Hepatocyte (in vitro differentiated cells): ENCODE measurements around the gene CYP3A4. TPM values are rescaled to one million over a fixed set of nuclear protein-coding genes. Genes with fewer than 3 reads are reported as not detected.

ENCODE experiments used
- DNase-seq: peaks from one replicate; pipeline ENCODE4 v3.0.0-alpha.2; 2016; ENCODE audit warnings: low spot score
- H2AFZ ChIP-seq: fragments of 200-600 bp; sonication (generic); 2 replicates; pipeline ENCODE4 v1.6.0; 2016; ENCODE audit warnings: antibody characterized with exemption, mild to moderate bottlenecking
- H3K27ac ChIP-seq: fragments of 200-600 bp; sonication (generic); 2 replicates; pipeline ENCODE4 v1.5.1; 2016; ENCODE audit warnings: mild to moderate bottlenecking
- H3K27me3 ChIP-seq: fragments of 200-600 bp; sonication (generic); 2 replicates; pipeline ENCODE4 v1.6.1; 2016
- H3K36me3 ChIP-seq: fragments of 200-600 bp; sonication (generic); replicated peaks from 2 replicates; pipeline ENCODE4 v1.5.1; 2016; ENCODE audit warnings: low read depth; ENCODE audit not compliant: insufficient read depth
- H3K4me1 ChIP-seq: fragments of 200-600 bp; sonication (generic); 2 replicates; pipeline ENCODE4 v1.5.1; 2016; ENCODE audit warnings: mild to moderate bottlenecking, moderate library complexity; ENCODE audit not compliant: insufficient read depth
- H3K4me2 ChIP-seq: fragments of 200-600 bp; sonication (generic); 2 replicates; pipeline ENCODE4 v1.6.0; 2016
- H3K4me3 ChIP-seq: fragments of 200-600 bp; sonication (generic); 2 replicates; pipeline ENCODE4 v1.5.1; 2016; ENCODE audit warnings: mild to moderate bottlenecking
- H3K79me2 ChIP-seq: fragments of 200-600 bp; sonication (generic); 2 replicates; pipeline ENCODE4 v1.6.0; 2017; ENCODE audit warnings: mild to moderate bottlenecking
- H3K9me2 ChIP-seq: fragments of 200-600 bp; sonication (generic); replicated peaks from 2 replicates; pipeline ENCODE4 v1.6.0; 2017; ENCODE audit warnings: mild to moderate bottlenecking; ENCODE audit not compliant: insufficient read depth
- H3K9me3 ChIP-seq: fragments of 200-600 bp; sonication (generic); 2 replicates; pipeline ENCODE4 v1.5.1; 2016; ENCODE audit warnings: low read depth, mild to moderate bottlenecking
- H4K20me1 ChIP-seq: fragments of 200-600 bp; sonication (generic); 2 replicates; pipeline ENCODE4 v1.6.0; 2016; ENCODE audit warnings: mild to moderate bottlenecking; ENCODE audit not compliant: insufficient read depth, poor library complexity, severe bottlenecking
- EZH2 ChIP-seq: fragments of 200-600 bp; sonication (generic); IDR thresholded peaks from 2 replicates; pipeline ENCODE4 v1.6.1; 2016; ENCODE audit warnings: antibody characterized with exemption, mild to moderate bottlenecking, borderline replicate concordance
- EZH2phosphoT487 ChIP-seq: fragments of 200-600 bp; sonication (generic); IDR thresholded peaks from one replicate; pipeline ENCODE4 v1.6.1; 2018; ENCODE audit warnings: antibody characterized with exemption, mild to moderate bottlenecking, low read depth, moderate library complexity; ENCODE audit not compliant: unreplicated experiment, severe bottlenecking
- WGBS: methylation state at CpG from one replicate; pipeline ENCODE4 v1.1.6; 2016; ENCODE audit warnings: low lambda C conversion rate; ENCODE audit errors: missing lambda C conversion rate; 5-methylcytosine and 5-hydroxymethylcytosine counted together
- polyA plus RNA-seq: library from polyadenylated mRNA; unstranded; fragments of >200 nt; fragmentation: Nextera tagmentation; extraction: Ambion mirVana; gene quantifications from 2 replicates; pipeline ENCODE4 v1.2.1, GENCODE V29; 2016
- total RNA-seq: library from RNA; depleted of rRNA; stranded (reverse); fragments of >200 nt; gene quantifications from 2 replicates; pipeline ENCODE4 v1.2.3, GENCODE V29; 2014
- TF ChIP-seq, protein P1 (sequence below): fragments of 200-600 bp; sonication (generic); IDR thresholded peaks from 2 replicates; pipeline ENCODE4 v1.5.1; 2016; ENCODE audit warnings: antibody characterized with exemption, mild to moderate bottlenecking; ENCODE audit not compliant: poor library complexity

CYP3A4 gene
- total and polyA plus RNA-seq, 2 experiments from 2014 or later = 42.2 to 43.4 TPM

DNA sequence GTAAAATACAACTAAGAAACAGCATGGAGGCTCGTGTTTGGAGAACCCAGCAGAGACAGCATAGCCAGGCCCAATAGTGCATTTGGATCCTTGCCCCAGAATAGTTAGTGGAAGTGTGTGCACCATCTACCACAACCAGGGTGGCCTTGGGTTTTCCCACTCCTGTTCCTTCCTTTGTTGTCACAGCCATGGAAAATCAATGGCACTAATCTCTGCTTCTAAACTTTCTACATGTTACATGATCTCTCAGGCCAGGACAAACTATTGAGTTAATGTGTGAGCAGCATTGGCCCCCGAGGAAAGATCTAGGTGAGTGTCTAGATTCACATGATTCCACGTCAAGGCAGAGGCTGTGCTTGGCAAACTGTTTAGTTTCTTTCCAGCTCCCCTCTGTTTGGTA lies 51.0 kb downstream of the CYP3A4 start:
- H3K79me2 ChIP-seq = no peaks in the 10 kb centered on the region
- 77% methylated on average over 3 of the region's 3 CpGs for WGBS
- H3K9me3 ChIP-seq = no peaks in the 10 kb centered on the region
- H3K4me2 ChIP-seq = peak overlapping the region; percentile 20
- peaks cover 29% of the 10 kb centered on the region for H3K4me1 ChIP-seq
- no peak overlapping the region for H3K27ac ChIP-seq
- H3K36me3 ChIP-seq = no peaks in the 10 kb centered on the region
- TF ChIP-seq, protein P1, sequence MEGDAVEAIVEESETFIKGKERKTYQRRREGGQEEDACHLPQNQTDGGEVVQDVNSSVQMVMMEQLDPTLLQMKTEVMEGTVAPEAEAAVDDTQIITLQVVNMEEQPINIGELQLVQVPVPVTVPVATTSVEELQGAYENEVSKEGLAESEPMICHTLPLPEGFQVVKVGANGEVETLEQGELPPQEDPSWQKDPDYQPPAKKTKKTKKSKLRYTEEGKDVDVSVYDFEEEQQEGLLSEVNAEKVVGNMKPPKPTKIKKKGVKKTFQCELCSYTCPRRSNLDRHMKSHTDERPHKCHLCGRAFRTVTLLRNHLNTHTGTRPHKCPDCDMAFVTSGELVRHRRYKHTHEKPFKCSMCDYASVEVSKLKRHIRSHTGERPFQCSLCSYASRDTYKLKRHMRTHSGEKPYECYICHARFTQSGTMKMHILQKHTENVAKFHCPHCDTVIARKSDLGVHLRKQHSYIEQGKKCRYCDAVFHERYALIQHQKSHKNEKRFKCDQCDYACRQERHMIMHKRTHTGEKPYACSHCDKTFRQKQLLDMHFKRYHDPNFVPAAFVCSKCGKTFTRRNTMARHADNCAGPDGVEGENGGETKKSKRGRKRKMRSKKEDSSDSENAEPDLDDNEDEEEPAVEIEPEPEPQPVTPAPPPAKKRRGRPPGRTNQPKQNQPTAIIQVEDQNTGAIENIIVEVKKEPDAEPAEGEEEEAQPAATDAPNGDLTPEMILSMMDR = no peak
- TF ChIP-seq EZH2 = no peak
- TF ChIP-seq EZH2phosphoT487 = no peak
- no peak overlapping the region for H2AFZ ChIP-seq
- no peak overlapping the region for H3K4me3 ChIP-seq
- no peaks in the 10 kb centered on the region for H3K27me3 ChIP-seq
- no peak for DNase-seq
- H4K20me1 ChIP-seq = no peaks in the 10 kb centered on the region
- H3K9me2 ChIP-seq = no peaks in the 10 kb centered on the region

- H3K9me2 ChIP-seq = no peaks in the 10 kb centered on the region
- no peaks in the 10 kb centered on the region for H3K79me2 ChIP-seq
- no peak overlapping the region for H3K4me2 ChIP-seq
- no peak for DNase-seq
- 95% methylated on average over 4 of the region's 4 CpGs for WGBS
- H2AFZ ChIP-seq = no peak overlapping the region
- H3K36me3 ChIP-seq = no peaks in the 10 kb centered on the region
- no peak for TF ChIP-seq EZH2phosphoT487
- TF ChIP-seq, protein P1 = no peak
- H3K4me3 ChIP-seq = no peak overlapping the region
- peaks cover 29% of the 10 kb centered on the region for H3K4me1 ChIP-seq
- H3K27me3 ChIP-seq = no peaks in the 10 kb centered on the region
- peak overlapping the region; percentile 93 for H3K27ac ChIP-seq
- no peaks in the 10 kb centered on the region for H4K20me1 ChIP-seq
- no peaks in the 10 kb centered on the region for H3K9me3 ChIP-seq
Measured at GRCh38 chr7:99731638-99732374, 52.2 kb downstream of the CYP3A4 start.

DNA sequence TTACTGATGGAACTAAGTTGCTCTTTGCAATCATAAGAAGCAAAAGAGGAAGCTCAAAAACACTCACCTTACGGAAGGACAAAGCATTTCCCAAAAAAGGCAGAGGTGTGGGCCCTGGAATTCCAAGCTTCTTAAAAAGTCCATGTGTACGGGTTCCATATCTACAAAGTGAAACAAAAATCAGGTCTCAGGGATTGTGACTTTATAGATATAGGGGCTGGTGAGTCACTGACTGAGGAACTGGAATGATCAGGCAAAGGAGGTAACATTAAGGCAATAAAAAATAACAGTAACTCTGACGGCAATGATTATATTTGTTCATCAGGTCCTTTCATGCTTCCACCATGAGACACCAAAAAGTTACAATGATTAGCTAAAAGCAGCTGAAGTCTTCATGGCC lies 53.0 kb downstream of the CYP3A4 start:
- DNase-seq = no peak
- no peak overlapping the region for H2AFZ ChIP-seq
- H3K4me2 ChIP-seq = peak overlapping the region; percentile 4
- H3K27me3 ChIP-seq = no peaks in the 10 kb centered on the region
- H3K79me2 ChIP-seq = no peaks in the 10 kb centered on the region
- WGBS = 77% methylated on average over 3 of the region's 3 CpGs
- H3K4me3 ChIP-seq = no peak overlapping the region
- TF ChIP-seq EZH2 (no peak), EZH2phosphoT487 (no peak)
- TF ChIP-seq, protein P1 = no peak
- H4K20me1 ChIP-seq = no peaks in the 10 kb centered on the region
- H3K36me3 ChIP-seq = no peaks in the 10 kb centered on the region
- H3K4me1 ChIP-seq = peaks cover 29% of the 10 kb centered on the region
- peak overlapping the region; percentile 93 for H3K27ac ChIP-seq
- no peaks in the 10 kb centered on the region for H3K9me2 ChIP-seq
- H3K9me3 ChIP-seq = no peaks in the 10 kb centered on the region
